Stimulated activated naive CD4-positive, alpha-beta T cell (primary cell): ENCODE measurements around the gene OR6C1.
"Not testable (repeated sequence)": the region's sequence is repeated elsewhere in the genome, so short reads cannot be mapped to it uniquely, and the experiment has no call there.

Experiments
- DNase-seq, 6 experiments: peaks; one replicate each; lab custom pipeline; 2025; lab: John Stamatoyannopoulos, UW

OR6C1 gene

GRCh38 chr12:55314043-55314442, at the start of gene OR6C1:
Gene OR6C1, plus strand, starts transcription at chr12:55314343. Its CDS starts 6,257 bp downstream, at chr12:55320600.
- DNase-seq, result no peak

GRCh38 chr12:55280991-55281390, 33.2 kb upstream of the OR6C1 start:
- no peak for DNase-seq

- no peak for DNase-seq
These were observed 24.1 kb upstream of the OR6C1 start for GRCh38 chr12:55289999-55290398.

- no peak for DNase-seq
These were observed 17.7 kb upstream of the OR6C1 start, which contains the start of gene OR6C6 for GRCh38 chr12:55296469-55296868. Gene OR6C6, minus strand, starts transcription at chr12:55296569. Its CDS starts 1,337 bp downstream, at chr12:55295232.

GRCh38 chr12:55320201-55320600, 6.1 kb downstream of the OR6C1 start:
- DNase-seq, result no peak

- DNase-seq, result not testable (repeated sequence)
These were observed 11.7 kb downstream of the OR6C1 start for GRCh38 chr12:55325801-55326200.

GRCh38 chr12:55330446-55330845, 16.3 kb downstream of the OR6C1 start, which contains the start of gene OR6C3:
Gene OR6C3, plus strand, starts transcription at chr12:55330746. Its CDS starts 955 bp downstream, at chr12:55331701.
- no peak for DNase-seq

- DNase-seq, result no peak
These were observed 21.9 kb downstream of the OR6C1 start for GRCh38 chr12:55336002-55336401.

- DNase-seq, result not testable (repeated sequence)
These were observed 41.2 kb downstream of the OR6C1 start for GRCh38 chr12:55355338-55355737.

- no peak for DNase-seq
These were observed 48.5 kb downstream of the OR6C1 start, which contains the start of gene OR6C75 for GRCh38 chr12:55362675-55363074. Gene OR6C75, plus strand, starts transcription at chr12:55362975. Its CDS starts 2,136 bp downstream, at chr12:55365111.

GRCh38 chr12:55365086-55365485, 50.9 kb downstream of the OR6C1 start:
- no peak for DNase-seq
